Measurements from ENCODE around the gene STAT6.

STAT6 gene

GRCh38 chr12:57119294-57120085 lies 8.3 kb upstream of the STAT6 start:
- H3K4me2 ChIP-seq, result no peak overlapping the region
- H3K4me1 ChIP-seq (ENCODE audit: low read depth, poor library complexity, severe bottlenecking), result no peaks in the 10 kb centered on the region
- no peak overlapping the region for H3K9ac ChIP-seq
- H3K27ac ChIP-seq, result no peak overlapping the region
- no peak for TF ChIP-seq CTCF (conservative IDR thresholded peaks at IDR 0.05; ENCODE audit: low read depth, low read length)
- H3K79me2 ChIP-seq (ENCODE audit: insufficient read depth, low read depth), result no peaks in the 10 kb centered on the region
- H3K36me3 ChIP-seq (ENCODE audit: insufficient read depth), result no peaks in the 10 kb centered on the region
- H2AFZ ChIP-seq (ENCODE audit: low read depth), result no peak overlapping the region
- H3K4me3 ChIP-seq (IDR thresholded peaks at IDR 0.05; ENCODE audit: insufficient read depth, low read depth, low read length), result no peak overlapping the region
- peaks cover 4% of the 10 kb centered on the region; the same call in 1 of the 2 replicates for H3K27me3 ChIP-seq (ENCODE audit: insufficient read depth, low read depth)
- no peaks in the 10 kb centered on the region for H4K20me1 ChIP-seq (ENCODE audit: insufficient read depth)

- Histone ChIP-seq H3K79me2 (ENCODE audit: insufficient read depth, low read depth) (no peaks in the 10 kb centered on the region), H4K20me1 (ENCODE audit: insufficient read depth) (no peaks in the 10 kb centered on the region), H3K36me3 (ENCODE audit: insufficient read depth) (no peaks in the 10 kb centered on the region), H3K9ac (no peak overlapping the region), H3K27ac (no peak overlapping the region), H3K27me3 (ENCODE audit: insufficient read depth, low read depth) (peaks cover 2% of the 10 kb centered on the region; the same call in 1 of the 2 replicates), H3K4me2 (no peak overlapping the region), H3K4me3 (IDR thresholded peaks at IDR 0.05; ENCODE audit: insufficient read depth, low read depth, low read length) (no peak overlapping the region), H2AFZ (ENCODE audit: low read depth) (no peak overlapping the region), H3K4me1 (ENCODE audit: low read depth, poor library complexity, severe bottlenecking) (no peaks in the 10 kb centered on the region)
- TF ChIP-seq CTCF (conservative IDR thresholded peaks at IDR 0.05; ENCODE audit: low read depth, low read length), result no peak
These were observed 7.6 kb upstream of the STAT6 start for GRCh38 chr12:57118711-57119271.

- Histone ChIP-seq H4K20me1 (ENCODE audit: insufficient read depth) (no peaks in the 10 kb centered on the region), H3K36me3 (ENCODE audit: insufficient read depth) (no peaks in the 10 kb centered on the region), H3K27me3 (ENCODE audit: insufficient read depth, low read depth) (no peaks in the 10 kb centered on the region; the same call in 1 of the 2 replicates), H3K9ac (no peak overlapping the region), H3K4me2 (no peak overlapping the region), H3K4me1 (ENCODE audit: low read depth, poor library complexity, severe bottlenecking) (peaks cover 8% of the 10 kb centered on the region), H3K79me2 (ENCODE audit: insufficient read depth, low read depth) (no peaks in the 10 kb centered on the region), H2AFZ (ENCODE audit: low read depth) (no peak overlapping the region), H3K27ac (no peak overlapping the region), H3K4me3 (IDR thresholded peaks at IDR 0.05; ENCODE audit: insufficient read depth, low read depth, low read length) (no peak overlapping the region)
- TF ChIP-seq CTCF (conservative IDR thresholded peaks at IDR 0.05; ENCODE audit: low read depth, low read length), result no peak
These were observed 5.6 kb upstream of the STAT6 start for GRCh38 chr12:57116580-57117281.

GRCh38 chr12:57112492-57113294 lies 1.5 kb upstream of the STAT6 start:
- Histone ChIP-seq H3K79me2 (ENCODE audit: insufficient read depth, low read depth) (no peaks in the 10 kb centered on the region; the same call in 1 of the 2 replicates), H3K36me3 (ENCODE audit: insufficient read depth) (no peaks in the 10 kb centered on the region), H3K4me1 (ENCODE audit: low read depth, poor library complexity, severe bottlenecking) (peaks cover 19% of the 10 kb centered on the region), H4K20me1 (ENCODE audit: insufficient read depth) (no peaks in the 10 kb centered on the region), H3K27me3 (ENCODE audit: insufficient read depth, low read depth) (no peaks in the 10 kb centered on the region; the same call in 1 of the 2 replicates), H3K27ac (peak overlapping the region; percentile 64; the same call in 1 of the 2 replicates), H2AFZ (ENCODE audit: low read depth) (peak overlapping the region; percentile 54), H3K4me3 (IDR thresholded peaks at IDR 0.05; ENCODE audit: insufficient read depth, low read depth, low read length) (no peak overlapping the region), H3K9ac (peak overlapping the region; percentile 62; the same call in 1 of the 2 replicates), H3K4me2 (peak overlapping the region; percentile 79)
- peak; percentile 100 for TF ChIP-seq CTCF (conservative IDR thresholded peaks at IDR 0.05; ENCODE audit: low read depth, low read length)

Measured in KMS-11 (cell line).